Measurements from ENCODE around the gene FAM120A. TPM values are rescaled to one million over a fixed set of nuclear protein-coding genes. Genes with fewer than 3 reads are reported as not detected.

FAM120A gene
- total and polyA plus RNA-seq, 2 donors (not counting 1 experiment from before 2014, with no cell fraction given): 85.8 to 136 TPM

- Histone ChIP-seq H2AFZ (ENCODE audit: low read length) (no peak overlapping the region), H3K4me1 (ENCODE audit: control insufficient read depth, extremely low read depth, insufficient read depth, low read length) (no peaks in the 10 kb centered on the region), H3K9ac (ENCODE audit: insufficient read depth, low read length) (no peak overlapping the region), H3K4me2 (ENCODE audit: extremely low read depth, insufficient read depth, low read length) (no peak overlapping the region), H4K20me1 (ENCODE audit: control insufficient read depth, extremely low read depth, insufficient read depth, low read length) (no peaks in the 10 kb centered on the region), H3K79me2 (ENCODE audit: control insufficient read depth, insufficient read depth, low read length) (peaks cover 18% of the 10 kb centered on the region), H3K27me3 (ENCODE audit: control insufficient read depth, insufficient read depth, low read length) (no peaks in the 10 kb centered on the region), H3K9me3 (ENCODE audit: control insufficient read depth, insufficient read depth, low read depth, low read length) (no peaks in the 10 kb centered on the region), H3K27ac (ENCODE audit: insufficient read depth, low read length) (no peak overlapping the region), H3K4me3 (replicated peaks in 1 of 4; ENCODE audit: control extremely low read depth in 1 of 4, insufficient read depth in 1 of 4, low read depth in 3 of 4, low read length in 4 of 4) (no peak overlapping the region), H3K36me3 (ENCODE audit: control insufficient read depth, insufficient read depth, low read length) (no peaks in the 10 kb centered on the region)
- DNase-seq (ENCODE audit: low read depth in 2 of 2): no peak
- TF ChIP-seq EZH2 (IDR thresholded peaks at IDR 0.05; ENCODE audit: low read length, missing control alignments): no peak
- TF ChIP-seq, protein P1, sequence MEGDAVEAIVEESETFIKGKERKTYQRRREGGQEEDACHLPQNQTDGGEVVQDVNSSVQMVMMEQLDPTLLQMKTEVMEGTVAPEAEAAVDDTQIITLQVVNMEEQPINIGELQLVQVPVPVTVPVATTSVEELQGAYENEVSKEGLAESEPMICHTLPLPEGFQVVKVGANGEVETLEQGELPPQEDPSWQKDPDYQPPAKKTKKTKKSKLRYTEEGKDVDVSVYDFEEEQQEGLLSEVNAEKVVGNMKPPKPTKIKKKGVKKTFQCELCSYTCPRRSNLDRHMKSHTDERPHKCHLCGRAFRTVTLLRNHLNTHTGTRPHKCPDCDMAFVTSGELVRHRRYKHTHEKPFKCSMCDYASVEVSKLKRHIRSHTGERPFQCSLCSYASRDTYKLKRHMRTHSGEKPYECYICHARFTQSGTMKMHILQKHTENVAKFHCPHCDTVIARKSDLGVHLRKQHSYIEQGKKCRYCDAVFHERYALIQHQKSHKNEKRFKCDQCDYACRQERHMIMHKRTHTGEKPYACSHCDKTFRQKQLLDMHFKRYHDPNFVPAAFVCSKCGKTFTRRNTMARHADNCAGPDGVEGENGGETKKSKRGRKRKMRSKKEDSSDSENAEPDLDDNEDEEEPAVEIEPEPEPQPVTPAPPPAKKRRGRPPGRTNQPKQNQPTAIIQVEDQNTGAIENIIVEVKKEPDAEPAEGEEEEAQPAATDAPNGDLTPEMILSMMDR (conservative IDR thresholded peaks at IDR 0.05 in 1 of 2, IDR thresholded peaks at IDR 0.05 in 1 of 2; ENCODE audit: low read depth in 1 of 2, low read length in 2 of 2): no peak
These were observed 158.7 kb downstream of the FAM120A start for GRCh38 chr9:93610206-93610605.

GRCh38 chr9:93612052-93612795 is 160.7 kb downstream of the FAM120A start:
- Histone ChIP-seq H3K4me3 (replicated peaks in 1 of 4; ENCODE audit: control extremely low read depth in 1 of 4, insufficient read depth in 1 of 4, low read depth in 3 of 4, low read length in 4 of 4) (no peak overlapping the region), H3K79me2 (ENCODE audit: control insufficient read depth, insufficient read depth, low read length) (peaks cover 23% of the 10 kb centered on the region), H3K4me1 (ENCODE audit: control insufficient read depth, extremely low read depth, insufficient read depth, low read length) (no peaks in the 10 kb centered on the region), H3K4me2 (ENCODE audit: extremely low read depth, insufficient read depth, low read length) (no peak overlapping the region), H3K9me3 (ENCODE audit: control insufficient read depth, insufficient read depth, low read depth, low read length) (no peaks in the 10 kb centered on the region), H3K36me3 (ENCODE audit: control insufficient read depth, insufficient read depth, low read length) (no peaks in the 10 kb centered on the region), H3K27me3 (ENCODE audit: control insufficient read depth, insufficient read depth, low read length) (no peaks in the 10 kb centered on the region), H4K20me1 (ENCODE audit: control insufficient read depth, extremely low read depth, insufficient read depth, low read length) (no peaks in the 10 kb centered on the region), H3K9ac (ENCODE audit: insufficient read depth, low read length) (no peak overlapping the region), H3K27ac (ENCODE audit: insufficient read depth, low read length) (no peak overlapping the region), H2AFZ (ENCODE audit: low read length) (no peak overlapping the region)
- DNase-seq (ENCODE audit: low read depth in 2 of 2): no peak
- TF ChIP-seq EZH2 (IDR thresholded peaks at IDR 0.05; ENCODE audit: low read length, missing control alignments): no peak
- TF ChIP-seq, protein P1 (conservative IDR thresholded peaks at IDR 0.05 in 1 of 2, IDR thresholded peaks at IDR 0.05 in 1 of 2; ENCODE audit: low read depth in 1 of 2, low read length in 2 of 2): no peak

GRCh38 chr9:93612796-93613154 is 161.3 kb downstream of the FAM120A start:
- no peak for DNase-seq (ENCODE audit: low read depth in 2 of 2)
- Histone ChIP-seq H3K9ac (ENCODE audit: insufficient read depth, low read length) (no peak overlapping the region), H3K4me3 (replicated peaks in 1 of 4; ENCODE audit: control extremely low read depth in 1 of 4, insufficient read depth in 1 of 4, low read depth in 3 of 4, low read length in 4 of 4) (no peak overlapping the region), H3K4me1 (ENCODE audit: control insufficient read depth, extremely low read depth, insufficient read depth, low read length) (no peaks in the 10 kb centered on the region), H3K79me2 (ENCODE audit: control insufficient read depth, insufficient read depth, low read length) (peaks cover 23% of the 10 kb centered on the region), H3K9me3 (ENCODE audit: control insufficient read depth, insufficient read depth, low read depth, low read length) (no peaks in the 10 kb centered on the region), H3K36me3 (ENCODE audit: control insufficient read depth, insufficient read depth, low read length) (no peaks in the 10 kb centered on the region), H3K4me2 (ENCODE audit: extremely low read depth, insufficient read depth, low read length) (no peak overlapping the region), H2AFZ (ENCODE audit: low read length) (no peak overlapping the region), H4K20me1 (ENCODE audit: control insufficient read depth, extremely low read depth, insufficient read depth, low read length) (no peaks in the 10 kb centered on the region), H3K27me3 (ENCODE audit: control insufficient read depth, insufficient read depth, low read length) (no peaks in the 10 kb centered on the region), H3K27ac (ENCODE audit: insufficient read depth, low read length) (no peak overlapping the region)
- no peak for TF ChIP-seq EZH2 (IDR thresholded peaks at IDR 0.05; ENCODE audit: low read length, missing control alignments)
- TF ChIP-seq, protein P1 (conservative IDR thresholded peaks at IDR 0.05 in 1 of 2, IDR thresholded peaks at IDR 0.05 in 1 of 2; ENCODE audit: low read depth in 1 of 2, low read length in 2 of 2): no peak

Measured in fibroblast of lung (primary cell).